Measurements from ENCODE around the gene SPTA1.

DNA sequence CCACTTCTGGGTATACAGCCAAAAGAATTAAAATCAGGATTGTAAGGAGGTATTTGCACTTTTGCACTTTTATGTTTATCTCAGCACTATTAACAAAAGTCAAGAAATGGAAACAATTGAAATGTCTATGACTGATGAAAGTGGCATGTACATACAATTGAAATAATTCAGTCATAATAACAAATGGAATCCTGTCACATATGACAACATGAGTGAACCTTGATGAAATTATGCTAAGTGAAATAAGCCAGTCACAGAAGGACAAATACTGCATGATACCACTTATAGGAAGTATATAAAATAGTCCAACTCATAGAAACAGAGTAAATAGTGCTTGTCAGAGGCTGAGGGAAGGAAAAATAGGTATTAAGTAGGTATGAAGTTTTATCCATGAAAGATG lies 3.4 kb upstream of the SPTA1 start:
- TF ChIP-seq, protein P1, sequence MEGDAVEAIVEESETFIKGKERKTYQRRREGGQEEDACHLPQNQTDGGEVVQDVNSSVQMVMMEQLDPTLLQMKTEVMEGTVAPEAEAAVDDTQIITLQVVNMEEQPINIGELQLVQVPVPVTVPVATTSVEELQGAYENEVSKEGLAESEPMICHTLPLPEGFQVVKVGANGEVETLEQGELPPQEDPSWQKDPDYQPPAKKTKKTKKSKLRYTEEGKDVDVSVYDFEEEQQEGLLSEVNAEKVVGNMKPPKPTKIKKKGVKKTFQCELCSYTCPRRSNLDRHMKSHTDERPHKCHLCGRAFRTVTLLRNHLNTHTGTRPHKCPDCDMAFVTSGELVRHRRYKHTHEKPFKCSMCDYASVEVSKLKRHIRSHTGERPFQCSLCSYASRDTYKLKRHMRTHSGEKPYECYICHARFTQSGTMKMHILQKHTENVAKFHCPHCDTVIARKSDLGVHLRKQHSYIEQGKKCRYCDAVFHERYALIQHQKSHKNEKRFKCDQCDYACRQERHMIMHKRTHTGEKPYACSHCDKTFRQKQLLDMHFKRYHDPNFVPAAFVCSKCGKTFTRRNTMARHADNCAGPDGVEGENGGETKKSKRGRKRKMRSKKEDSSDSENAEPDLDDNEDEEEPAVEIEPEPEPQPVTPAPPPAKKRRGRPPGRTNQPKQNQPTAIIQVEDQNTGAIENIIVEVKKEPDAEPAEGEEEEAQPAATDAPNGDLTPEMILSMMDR (IDR thresholded peaks at IDR 0.05), result no peak
- TF ChIP-seq CREB1 (CRISPR knock-in tag; IDR thresholded peaks at IDR 0.05), result no peak
- TF ChIP-seq, protein P2, sequence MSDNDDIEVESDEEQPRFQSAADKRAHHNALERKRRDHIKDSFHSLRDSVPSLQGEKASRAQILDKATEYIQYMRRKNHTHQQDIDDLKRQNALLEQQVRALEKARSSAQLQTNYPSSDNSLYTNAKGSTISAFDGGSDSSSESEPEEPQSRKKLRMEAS (CRISPR knock-in tag; IDR thresholded peaks at IDR 0.05), result no peak
- TF ChIP-seq, protein P3, sequence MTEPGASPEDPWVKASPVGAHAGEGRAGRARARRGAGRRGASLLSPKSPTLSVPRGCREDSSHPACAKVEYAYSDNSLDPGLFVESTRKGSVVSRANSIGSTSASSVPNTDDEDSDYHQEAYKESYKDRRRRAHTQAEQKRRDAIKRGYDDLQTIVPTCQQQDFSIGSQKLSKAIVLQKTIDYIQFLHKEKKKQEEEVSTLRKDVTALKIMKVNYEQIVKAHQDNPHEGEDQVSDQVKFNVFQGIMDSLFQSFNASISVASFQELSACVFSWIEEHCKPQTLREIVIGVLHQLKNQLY (CRISPR knock-in tag; IDR thresholded peaks at IDR 0.05), result no peak
